ENCODE data around the gene FAM120C. TPM values are rescaled to one million over a fixed set of nuclear protein-coding genes. Genes with fewer than 3 reads are reported as not detected.

Gene FAM120C
- 10.6 to 12.4 TPM (median 12.3 TPM) in 3 replicates for total RNA-seq (2021)
- percentile 59 among the genes with signal in this experiment for Bru-seq, nascent RNA
- long read RNA-seq, experiment 1, transcript FAM120C-203 (2 exons, 1,140 nt): major isoform, 8 of 16 reads
- long read RNA-seq, experiment 1, partial matches to known transcripts: 0 of 16 reads
- long read RNA-seq, experiment 1, other reads (novel, unspliced or antisense): 8 of 16 reads
- long read RNA-seq, experiment 2, transcript FAM120C-203 (2 exons, 1,140 nt): major isoform, 5 of 8 reads
- long read RNA-seq, experiment 2, partial matches to known transcripts: 0 of 8 reads
- long read RNA-seq, experiment 2, other reads (novel, unspliced or antisense): 3 of 8 reads
- long read RNA-seq, experiment 3: 0 reads

- peaks cover 40% of the 10 kb centered on the region for H3K4me1 Mint-ChIP-seq
- POLR2A ChIA-PET: interaction anchor here (0.6 to 1.3 kb wide), 4 partner anchors 138 to 499 kb away, joined by 3 to 4 read pairs (median 4); no protein-coding TSS in a partner anchor
- CTCF ChIA-PET: interaction anchor here (1.2 kb wide), 1 partner anchor 140 kb away, joined by 3 read pairs; no protein-coding TSS in a partner anchor
- no peak for TF ChIP-seq ETV6 (CRISPR knock-in tag; IDR thresholded peaks at IDR 0.05)
- no peak for TF ChIP-seq GRHL2 (CRISPR knock-in tag; IDR thresholded peaks at IDR 0.05; ENCODE audit: insufficient replicate concordance, severe bottlenecking)
- TF ChIP-seq ZNF317 (CRISPR knock-in tag; IDR thresholded peaks at IDR 0.05; ENCODE audit: borderline replicate concordance, low read depth): peak; percentile 42; the same call in 1 of the 2 replicates
- TF ChIP-seq ELF4 (CRISPR knock-in tag; IDR thresholded peaks at IDR 0.05; ENCODE audit: low read depth): 0 out of 2 replicates have a peak, but pooled peaks have one; percentile 23
- TF ChIP-seq KAT7 (CRISPR knock-in tag; IDR thresholded peaks at IDR 0.05; ENCODE audit: borderline replicate concordance): 0 out of 2 replicates have a peak, but pooled peaks have one; percentile 15
- peak; percentile 37; the same call in 1 of the 2 replicates for TF ChIP-seq CREB1 (CRISPR knock-in tag; IDR thresholded peaks at IDR 0.05)
- no peaks in the 10 kb centered on the region; the same call in 1 of the 2 replicates for H3K36me3 Mint-ChIP-seq
- peak within 1 kb of the TSS; percentile 87 for H3K27ac Mint-ChIP-seq
- no peaks in the 10 kb centered on the region for H3K9me3 Mint-ChIP-seq
- DNase-seq (ENCODE audit: low spot score): peak; percentile 44
- H3K4me3 Mint-ChIP-seq: peak within 1 kb of the TSS; percentile 69
- no peaks in the 10 kb centered on the region for H3K27me3 Mint-ChIP-seq (ENCODE audit: low read depth)
- peak; percentile 40 for ATAC-seq
Measured at GRCh38 chrX:54182864-54183613, at the start of gene FAM120C. Gene FAM120C (minus strand): TSS chrX:54183254. CDS start chrX:54183198, 56 bp downstream.

GRCh38 chrX:54230435-54231148, 47.5 kb upstream of the FAM120C start:
- no peak for TF ChIP-seq GRHL2 (CRISPR knock-in tag; IDR thresholded peaks at IDR 0.05; ENCODE audit: insufficient replicate concordance, severe bottlenecking)
- no peak for TF ChIP-seq RELA (CRISPR knock-in tag; IDR thresholded peaks at IDR 0.05; ENCODE audit: borderline replicate concordance)
- TF ChIP-seq CDX4 (CRISPR knock-in tag; IDR thresholded peaks at IDR 0.05; ENCODE audit: borderline replicate concordance): no peak
- TF ChIP-seq ATF3 (CRISPR knock-in tag; conservative IDR thresholded peaks at IDR 0.05): no peak
- H3K27ac Mint-ChIP-seq: no peak overlapping the region
- POLR2A ChIA-PET: no interaction called here
- CTCF ChIA-PET: no interaction called here
- H3K36me3 Mint-ChIP-seq: peaks cover 8% of the 10 kb centered on the region; the same call in 1 of the 2 replicates
- DNase-seq (ENCODE audit: low spot score): no peak
- no peaks in the 10 kb centered on the region for H3K27me3 Mint-ChIP-seq (ENCODE audit: low read depth)
- no peaks in the 10 kb centered on the region for H3K9me3 Mint-ChIP-seq
- no peaks in the 10 kb centered on the region for H3K4me1 Mint-ChIP-seq
- no peak overlapping the region for H3K4me3 Mint-ChIP-seq
- ATAC-seq: no peak

- Mint-ChIP-seq H3K27ac (no peak overlapping the region), H3K4me3 (no peak overlapping the region), H3K27me3 (ENCODE audit: low read depth) (no peaks in the 10 kb centered on the region), H3K36me3 (0 out of 2 replicates have a peak, but pooled peaks cover 5% of the 10 kb centered on the region), H3K9me3 (no peaks in the 10 kb centered on the region), H3K4me1 (no peaks in the 10 kb centered on the region)
- CTCF ChIA-PET: no interaction called here
- no peak for DNase-seq (ENCODE audit: low spot score)
- no peak; the same call in 1 of the 2 replicates for ATAC-seq
- TF ChIP-seq ZNF396 (CRISPR knock-in tag; IDR thresholded peaks at IDR 0.05; ENCODE audit: borderline replicate concordance) (no peak), HMGA2 (CRISPR knock-in tag; IDR thresholded peaks at IDR 0.05) (no peak), ZNF416 (CRISPR knock-in tag; IDR thresholded peaks at IDR 0.05) (no peak), ARID4B (CRISPR knock-in tag; IDR thresholded peaks at IDR 0.05; ENCODE audit: borderline replicate concordance) (no peak), AFF4 (CRISPR knock-in tag; IDR thresholded peaks at IDR 0.05; ENCODE audit: borderline replicate concordance) (no peak)
- POLR2A ChIA-PET: no interaction called here
Measured at GRCh38 chrX:54223581-54223980, 40.5 kb upstream of the FAM120C start.
